HG02938 (cell line): ENCODE results near the gene DPY19L3.
"Not testable (repeated sequence)": the region's sequence is repeated elsewhere in the genome, so short reads cannot be mapped to it uniquely, and the experiment has no call there.

Experiments
- ATAC-seq: cut with Tn5 transposase; IDR thresholded peaks from one replicate; pipeline ENCODE4 v1.9.1; 2021; ENCODE audit warnings: mild to moderate bottlenecking, moderate library complexity; ENCODE audit not compliant: unreplicated experiment

Gene DPY19L3

GRCh38 chr19:32437096-32437495, 31.5 kb downstream of the DPY19L3 start:
- no peak for ATAC-seq

DNA sequence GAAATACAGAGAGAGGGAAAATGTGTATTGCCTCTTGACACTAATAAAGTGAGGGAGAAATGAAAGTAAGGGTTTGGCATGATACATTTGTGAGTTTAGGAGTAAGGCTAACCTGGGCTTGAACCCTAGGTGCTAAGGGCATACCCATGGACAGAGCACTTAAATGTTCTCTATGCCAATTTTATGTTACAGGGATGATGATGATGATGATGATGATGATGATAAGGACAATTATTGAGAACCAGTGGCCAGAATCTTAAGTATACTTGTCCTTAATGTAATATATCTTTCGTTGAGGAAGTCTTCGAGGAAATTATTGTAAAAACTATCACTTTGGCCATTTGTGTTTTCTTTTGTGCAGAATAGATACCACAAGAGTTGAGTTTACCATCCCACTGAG, 33.2 kb downstream of the DPY19L3 start:
- ATAC-seq, result no peak

DNA sequence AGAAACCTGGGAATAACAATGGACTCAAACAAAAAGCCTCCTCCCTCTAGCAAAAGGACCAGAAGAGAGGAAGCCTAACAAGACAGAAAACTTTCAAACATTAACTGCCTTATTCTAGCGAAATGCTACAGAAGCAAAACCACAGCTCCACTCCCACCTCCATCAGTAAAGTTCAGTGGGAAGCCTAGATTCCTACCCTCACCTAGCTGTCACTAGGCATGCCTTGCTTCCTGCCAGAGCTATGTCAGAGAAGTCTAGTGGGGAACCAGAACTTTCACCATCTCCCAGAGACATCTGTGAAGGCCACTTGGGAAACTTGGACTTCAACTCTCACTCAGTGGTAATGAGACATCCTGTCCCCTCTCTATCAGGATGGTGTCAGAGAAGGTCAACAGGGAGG, 37.1 kb downstream of the DPY19L3 start:
- no peak for ATAC-seq

DNA sequence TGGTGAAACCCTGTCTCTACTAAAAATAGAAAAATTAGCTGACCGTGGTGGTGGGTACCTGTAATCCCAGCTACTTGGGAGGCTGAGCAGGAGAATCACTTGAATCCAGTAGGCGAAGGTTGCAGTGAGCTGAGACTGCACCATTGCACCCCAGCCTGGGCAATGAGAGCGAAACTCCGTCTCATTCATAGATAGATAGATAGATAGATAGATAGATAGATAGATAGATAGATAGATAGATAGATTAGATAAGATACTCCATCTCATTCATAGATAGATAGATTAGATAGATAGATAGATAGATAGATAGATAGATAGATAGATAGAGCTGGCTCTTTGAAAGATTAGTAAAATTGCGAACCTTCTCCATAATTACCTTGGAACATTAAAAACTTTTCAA, 42.0 kb downstream of the DPY19L3 start:
- not testable (repeated sequence) for ATAC-seq

DNA sequence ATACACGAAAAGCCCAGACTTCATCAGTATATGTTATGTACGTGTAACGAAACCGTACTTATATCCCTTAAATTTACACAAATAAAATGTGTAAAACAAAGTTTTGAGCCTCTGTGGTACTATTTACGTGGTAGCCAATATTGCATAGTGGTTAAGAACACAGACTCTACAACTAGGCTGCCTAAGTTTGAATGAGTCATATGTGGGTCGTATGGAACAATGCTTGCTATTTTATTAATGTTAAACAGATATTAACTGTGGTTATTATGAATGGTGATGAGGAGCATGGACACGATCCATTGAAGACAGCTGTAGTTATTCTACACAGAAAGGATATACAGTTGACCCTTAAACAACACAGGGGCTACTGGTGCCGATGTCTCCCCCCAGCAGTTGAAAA, 42.5 kb downstream of the DPY19L3 start:
- no peak for ATAC-seq

GRCh38 chr19:32450217-32450616, 44.6 kb downstream of the DPY19L3 start:
- no peak for ATAC-seq

- ATAC-seq, result no peak
Measured at GRCh38 chr19:32453736-32454135, 48.2 kb downstream of the DPY19L3 start.

DNA sequence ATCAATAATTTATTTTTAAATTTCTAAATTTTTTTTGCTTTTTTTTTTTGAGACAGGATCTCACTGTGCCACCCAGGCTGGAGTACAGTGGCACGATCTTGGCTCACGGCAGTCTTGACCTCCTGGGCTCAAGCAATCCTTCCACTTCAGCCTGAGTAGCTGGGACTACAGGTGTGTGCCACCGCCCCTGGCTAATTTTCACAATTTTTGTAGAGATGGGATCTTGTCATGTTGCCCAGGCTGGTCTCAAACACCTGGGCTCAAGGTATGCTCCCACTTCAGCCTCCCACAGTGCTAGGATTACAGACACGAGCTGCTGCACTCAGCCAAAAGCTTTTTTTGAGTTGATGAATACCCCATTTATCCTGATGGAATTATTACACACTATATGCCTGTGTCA, 50.8 kb downstream of the DPY19L3 start:
- ATAC-seq, result no peak

- no peak for ATAC-seq
Measured at GRCh38 chr19:32457571-32458158, 52.1 kb downstream of the DPY19L3 start.

GRCh38 chr19:32458500-32459123, 53.0 kb downstream of the DPY19L3 start:
- peak; percentile 90 for ATAC-seq

DNA sequence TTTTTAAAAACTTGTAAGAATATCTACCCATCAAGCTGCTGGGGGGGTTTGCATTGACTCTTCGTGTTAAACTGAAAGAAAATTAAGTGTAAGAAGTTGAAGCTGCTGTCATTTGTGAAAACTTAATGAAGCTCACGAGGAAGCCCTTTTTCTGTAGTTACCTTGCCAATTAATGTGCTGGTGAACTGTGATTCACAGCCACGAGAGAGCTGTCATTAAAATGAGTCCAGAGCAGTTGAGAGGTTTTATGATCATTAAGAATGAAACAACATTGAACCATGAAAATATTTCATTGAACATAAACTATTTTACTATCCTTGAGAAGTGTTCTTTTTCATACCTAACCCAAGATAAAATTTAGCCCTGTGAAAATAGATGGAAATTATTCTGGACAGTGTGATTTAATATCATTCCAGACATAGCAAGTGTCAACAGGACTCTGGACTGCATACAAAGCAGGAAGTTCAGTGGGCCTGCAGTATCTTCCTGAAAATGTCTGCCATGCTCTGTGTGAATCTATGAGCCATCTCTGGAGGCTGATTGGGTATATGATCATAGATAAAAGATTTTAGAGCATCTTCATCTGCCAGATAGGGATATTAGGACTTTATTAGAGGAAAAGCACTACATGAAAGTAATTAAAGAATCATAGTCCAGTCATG, 53.8 kb downstream of the DPY19L3 start:
- peak; percentile 6 for ATAC-seq

DNA sequence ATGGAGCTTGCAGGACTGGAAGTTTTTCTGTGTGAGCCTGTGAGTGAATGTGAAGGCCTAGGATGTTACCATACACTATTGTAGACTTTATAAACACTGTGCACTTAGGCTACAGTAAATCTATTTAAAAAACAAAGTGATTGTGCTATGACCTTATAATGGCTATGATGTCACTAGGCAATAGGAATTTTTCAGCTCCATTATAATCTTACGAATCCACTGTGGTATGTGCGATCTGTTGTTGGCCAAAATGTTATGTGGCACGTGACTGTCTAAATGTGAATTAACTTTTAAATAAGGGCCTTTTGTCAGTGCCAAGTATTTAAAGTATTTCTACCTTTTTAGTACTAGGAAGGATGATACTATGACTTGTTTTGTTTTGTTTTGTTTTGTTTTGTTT, 54.9 kb downstream of the DPY19L3 start:
- ATAC-seq, result no peak

GRCh38 chr19:32464279-32464678, 58.7 kb downstream of the DPY19L3 start:
- no peak for ATAC-seq

- ATAC-seq, result no peak
Measured at GRCh38 chr19:32465176-32465575, 59.6 kb downstream of the DPY19L3 start.

DNA sequence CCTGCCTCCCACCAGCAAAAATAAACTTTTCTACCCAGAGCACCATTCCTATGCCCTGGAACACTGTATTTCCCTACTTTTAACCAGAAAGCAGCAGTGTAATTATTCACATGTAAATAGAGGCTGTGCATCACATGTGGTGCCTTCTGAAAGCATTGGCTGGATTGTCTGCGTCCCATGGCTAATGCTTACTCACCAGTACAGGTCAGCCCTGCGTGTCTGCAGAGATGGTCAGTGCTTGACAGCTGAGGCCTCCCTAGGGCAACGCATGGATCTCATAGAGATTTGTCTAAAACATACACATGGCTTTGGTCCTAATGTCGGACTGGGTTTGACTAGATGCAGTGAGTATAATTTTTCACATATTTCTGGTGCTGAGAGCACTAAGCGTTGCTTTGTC, 64.2 kb downstream of the DPY19L3 start:
- ATAC-seq, result no peak

DNA sequence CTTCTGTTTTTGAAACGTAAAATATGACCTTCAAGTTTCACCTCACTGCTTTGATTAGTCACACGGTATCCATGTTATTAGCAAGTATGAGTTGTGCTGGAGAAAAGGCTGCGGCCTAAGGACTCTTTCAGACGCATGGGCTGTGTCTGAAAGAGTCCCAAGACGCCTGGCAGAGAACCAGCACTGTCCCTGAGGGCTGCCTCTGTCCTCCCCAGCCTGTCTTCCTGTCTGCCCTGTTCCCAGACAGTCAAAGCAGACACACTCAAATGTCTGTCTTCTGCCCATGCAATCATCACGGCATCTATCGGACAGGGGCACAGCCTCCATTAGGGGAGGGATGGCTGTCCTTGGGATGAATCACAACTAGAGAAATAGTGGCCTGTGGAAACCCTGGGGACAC, 65.5 kb downstream of the DPY19L3 start:
- ATAC-seq, result no peak

- no peak for ATAC-seq
Measured at GRCh38 chr19:32471811-32472210, 66.2 kb downstream of the DPY19L3 start.

DNA sequence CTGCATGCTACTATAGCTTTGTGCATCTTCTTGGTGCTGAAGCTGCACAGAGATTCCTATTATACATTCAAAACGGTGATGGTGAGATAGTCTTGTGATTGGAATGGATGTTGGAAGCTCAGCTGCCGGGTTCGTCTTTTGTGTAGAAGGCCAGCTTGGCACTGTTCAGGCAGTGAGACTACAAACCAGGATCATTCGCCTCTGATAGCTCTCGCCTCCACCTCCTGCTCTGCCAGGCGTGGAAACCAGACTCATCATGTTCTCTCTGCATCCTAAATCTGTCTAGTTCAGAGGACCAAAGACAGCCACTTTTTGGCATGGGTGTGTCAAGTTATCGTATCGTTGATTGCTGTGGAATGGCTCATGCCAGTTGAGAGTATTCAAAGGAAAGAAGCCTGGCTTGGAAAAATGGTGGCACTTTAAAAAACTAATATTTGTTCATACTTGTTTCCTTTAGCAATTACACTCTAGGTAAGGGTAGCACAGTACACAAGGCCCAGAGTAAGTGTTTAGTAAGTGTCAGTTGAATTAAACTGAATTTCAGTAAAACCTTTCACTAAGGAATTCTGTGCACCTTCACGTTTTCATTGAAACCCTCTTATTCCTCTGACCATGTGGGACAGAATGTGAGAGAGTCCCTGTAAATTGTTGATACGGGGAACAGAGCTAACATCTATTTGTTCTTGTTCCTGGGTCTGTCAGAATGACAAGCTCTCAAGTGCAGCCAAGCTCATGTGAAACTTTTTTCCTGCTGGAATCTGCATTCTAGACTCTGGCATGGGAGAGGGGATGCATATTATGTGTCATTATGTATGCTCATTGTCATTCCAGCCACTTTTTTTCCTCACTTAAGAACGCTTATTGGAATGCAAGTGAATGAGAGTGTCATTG, 69.8 kb downstream of the DPY19L3 start:
- ATAC-seq, result no peak

DNA sequence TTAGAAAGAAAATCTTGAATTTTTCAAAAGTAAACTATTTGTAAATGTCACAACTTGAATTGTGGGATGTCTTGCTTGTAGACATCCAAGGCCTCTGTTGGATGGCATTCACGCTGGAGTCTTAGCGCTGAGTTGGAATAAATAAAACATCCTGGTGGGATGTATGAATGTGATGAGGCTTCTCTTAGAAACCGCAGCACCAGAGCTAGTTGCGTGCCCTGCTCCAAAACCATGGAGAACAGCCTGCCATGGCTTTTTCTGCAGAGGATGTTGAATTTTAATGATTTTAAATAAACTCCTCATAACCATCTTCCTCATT, 70.4 kb downstream of the DPY19L3 start:
- no peak for ATAC-seq

DNA sequence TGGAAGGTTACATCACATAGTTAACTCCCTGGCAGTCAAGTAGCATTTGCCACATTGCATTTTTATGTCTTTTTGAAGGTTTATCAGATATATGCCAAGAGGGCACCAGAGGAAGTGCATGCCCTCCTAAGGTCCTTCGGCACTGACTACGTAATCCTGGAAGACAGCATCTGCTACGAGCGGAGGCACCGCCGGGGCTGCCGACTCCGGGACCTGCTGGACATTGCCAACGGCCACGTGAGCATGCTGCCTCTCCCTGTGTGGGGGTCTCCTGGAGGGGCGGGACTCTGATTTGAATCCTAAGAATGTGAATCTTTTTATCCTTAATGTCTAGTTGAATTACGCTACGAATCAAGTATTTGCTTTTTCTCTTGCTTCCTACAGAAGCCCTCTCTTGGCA, 74.8 kb downstream of the DPY19L3 start:
- no peak for ATAC-seq

GRCh38 chr19:32483574-32483973, 78.0 kb downstream of the DPY19L3 start:
- ATAC-seq, result no peak

- ATAC-seq, result no peak
Measured at GRCh38 chr19:32489971-32490370, 84.4 kb downstream of the DPY19L3 start.
